Activated gamma-delta T cell treated with Interleukin-2 at 50 U/mL for 16 hours (primary cell): Measurements from ENCODE around the gene KLK13.

Experiments
- DNase-seq: peaks from one replicate; pipeline ENCODE4 v3.0.0-alpha.2; 2020

The KLK13 gene

GRCh38 chr19:51060336-51060735 is 4.6 kb downstream of the KLK13 start:
- no peak for DNase-seq

- no peak for DNase-seq
Observed at GRCh38 chr19:51059715-51060114, 5.2 kb downstream of the KLK13 start.

- no peak for DNase-seq
Observed at GRCh38 chr19:51055866-51056265, 9.0 kb downstream of the KLK13 start.

- DNase-seq, result no peak
Observed at GRCh38 chr19:51047031-51047335, 17.9 kb downstream of the KLK13 start.

- DNase-seq, result no peak
Observed at GRCh38 chr19:51044327-51044726, 20.6 kb downstream of the KLK13 start.

- DNase-seq, result no peak
Observed at GRCh38 chr19:51043497-51043896, 21.4 kb downstream of the KLK13 start.

GRCh38 chr19:51040151-51040550 is 24.7 kb downstream of the KLK13 start:
- no peak for DNase-seq

- DNase-seq, result no peak
Observed at GRCh38 chr19:51036519-51036918, 28.4 kb downstream of the KLK13 start.

- no peak for DNase-seq
Observed at GRCh38 chr19:51034704-51035103, 30.2 kb downstream of the KLK13 start, which contains the start of gene KLK12. TSS of gene KLK12 (minus strand) at chr19:51035002. CDS start at chr19:51034621, 381 bp downstream.

GRCh38 chr19:51031880-51032225 is 33.0 kb downstream of the KLK13 start:
- DNase-seq, result no peak

- no peak for DNase-seq
Observed at GRCh38 chr19:51031220-51031879, 33.5 kb downstream of the KLK13 start.

- DNase-seq, result no peak
Observed at GRCh38 chr19:51030631-51031030, 34.3 kb downstream of the KLK13 start.

- DNase-seq, result no peak
Observed at GRCh38 chr19:51029718-51030117, 35.2 kb downstream of the KLK13 start.

- DNase-seq, result no peak
Observed at GRCh38 chr19:51027873-51028272, 37.0 kb downstream of the KLK13 start.

- no peak for DNase-seq
Observed at GRCh38 chr19:51027126-51027806, 37.6 kb downstream of the KLK13 start.

GRCh38 chr19:51026554-51026831 is 38.4 kb downstream of the KLK13 start, which contains the start of gene KLK11:
TSS of gene KLK11 (minus strand) at chr19:51026616. CDS start at chr19:51025631, 985 bp downstream.
- DNase-seq, result no peak

GRCh38 chr19:51025809-51026553 is 38.9 kb downstream of the KLK13 start:
- DNase-seq, result no peak

GRCh38 chr19:51025401-51025800 is 39.5 kb downstream of the KLK13 start:
- no peak for DNase-seq

- DNase-seq, result no peak
Observed at GRCh38 chr19:51024924-51025323, 40.0 kb downstream of the KLK13 start.

GRCh38 chr19:51023946-51024345 is 40.9 kb downstream of the KLK13 start:
- DNase-seq, result no peak

GRCh38 chr19:51022526-51022925 is 42.4 kb downstream of the KLK13 start:
- DNase-seq, result no peak

GRCh38 chr19:51020988-51021651 is 43.8 kb downstream of the KLK13 start:
- DNase-seq, result no peak

GRCh38 chr19:51019544-51019925 is 45.4 kb downstream of the KLK13 start, which contains the start of gene KLK10:
TSS of gene KLK10 (minus strand) at chr19:51019709. CDS start at chr19:51019130, 579 bp downstream.
- DNase-seq, result no peak
